ENCODE data around the gene IRX6. TPM values are rescaled to one million over a fixed set of nuclear protein-coding genes. Genes with fewer than 3 reads are reported as not detected.

IRX6 gene
- total RNA-seq, 4 donors from 2014 or later = 0.57 to 3.5 TPM; not detected in 2

GRCh38 chr16:55376045-55376444 is 52.0 kb downstream of the IRX6 start:
- TF ChIP-seq CTCF (IDR thresholded peaks at IDR 0.05) (no peak), POLR2A (IDR thresholded peaks at IDR 0.05) (no peak)
- no peak for DNase-seq
- Histone ChIP-seq H3K36me3 (no peaks in the 10 kb centered on the region), H3K4me1 (no peaks in the 10 kb centered on the region), H3K27me3 (no peaks in the 10 kb centered on the region), H3K9me3 (no peaks in the 10 kb centered on the region), H3K4me3 (no peak overlapping the region), H3K27ac (no peak overlapping the region)

- no peaks in the 10 kb centered on the region for H3K27me3 ChIP-seq
- DNase-seq = no peak
- TF ChIP-seq POLR2A (IDR thresholded peaks at IDR 0.05) (no peak), CTCF (IDR thresholded peaks at IDR 0.05) (no peak)
- H3K4me3 ChIP-seq = no peak overlapping the region
- no peaks in the 10 kb centered on the region for H3K9me3 ChIP-seq
- H3K36me3 ChIP-seq = no peaks in the 10 kb centered on the region
- no peaks in the 10 kb centered on the region for H3K4me1 ChIP-seq
- no peak overlapping the region for H3K27ac ChIP-seq
These were observed 52.7 kb downstream of the IRX6 start for GRCh38 chr16:55376567-55377167.

- no peak for DNase-seq
- no peaks in the 10 kb centered on the region for H3K36me3 ChIP-seq
- H3K4me1 ChIP-seq = no peaks in the 10 kb centered on the region
- no peaks in the 10 kb centered on the region for H3K27me3 ChIP-seq
- TF ChIP-seq CTCF (IDR thresholded peaks at IDR 0.05) (no peak), POLR2A (IDR thresholded peaks at IDR 0.05) (no peak)
- H3K9me3 ChIP-seq = no peaks in the 10 kb centered on the region
- H3K27ac ChIP-seq = no peak overlapping the region
- H3K4me3 ChIP-seq = no peak overlapping the region
These were observed 53.8 kb downstream of the IRX6 start for GRCh38 chr16:55377840-55378239.

- H3K36me3 ChIP-seq = no peaks in the 10 kb centered on the region
- H3K4me3 ChIP-seq = no peak overlapping the region
- TF ChIP-seq CTCF (IDR thresholded peaks at IDR 0.05) (no peak), POLR2A (IDR thresholded peaks at IDR 0.05) (no peak)
- no peak overlapping the region for H3K27ac ChIP-seq
- H3K27me3 ChIP-seq = no peaks in the 10 kb centered on the region
- no peaks in the 10 kb centered on the region for H3K4me1 ChIP-seq
- no peaks in the 10 kb centered on the region for H3K9me3 ChIP-seq
- DNase-seq = no peak
These were observed 54.6 kb downstream of the IRX6 start for GRCh38 chr16:55378616-55379015.

- Histone ChIP-seq H3K4me3 (no peak overlapping the region), H3K27ac (no peak overlapping the region), H3K9me3 (no peaks in the 10 kb centered on the region), H3K27me3 (no peaks in the 10 kb centered on the region), H3K4me1 (no peaks in the 10 kb centered on the region), H3K36me3 (no peaks in the 10 kb centered on the region)
- TF ChIP-seq CTCF (IDR thresholded peaks at IDR 0.05) = no peak
- no peak for DNase-seq
These were observed 55.4 kb downstream of the IRX6 start for GRCh38 chr16:55379371-55379770.

GRCh38 chr16:55379876-55380390 is 55.9 kb downstream of the IRX6 start:
- Histone ChIP-seq H3K27me3 (no peaks in the 10 kb centered on the region), H3K9me3 (no peaks in the 10 kb centered on the region), H3K27ac (no peak overlapping the region), H3K4me1 (no peaks in the 10 kb centered on the region), H3K4me3 (no peak overlapping the region), H3K36me3 (no peaks in the 10 kb centered on the region)
- DNase-seq = no peak
- no peak for TF ChIP-seq POLR2A (IDR thresholded peaks at IDR 0.05)
- TF ChIP-seq CTCF (IDR thresholded peaks at IDR 0.05) = no peak

Measured in Peyer's patch (tissue), 4 donors.